ENCODE measurements around the gene SPSB3. TPM values are rescaled to one million over a fixed set of nuclear protein-coding genes. Genes with fewer than 3 reads are reported as not detected.

The SPSB3 gene
- total and polyA plus RNA-seq, 4 donors = 25.8 to 55.6 (median 52.4) TPM

GRCh38 chr16:1757714-1758461 lies 24.5 kb downstream of the SPSB3 start:
- no peak overlapping the region for H3K4me3 ChIP-seq (ENCODE audit: low read depth, low read length)
- peaks cover 5% of the 10 kb centered on the region for H3K4me1 ChIP-seq (ENCODE audit: control insufficient read depth, insufficient read depth, low read length)
- H3K36me3 ChIP-seq (ENCODE audit: control insufficient read depth, insufficient read depth, low read length) = peaks cover 92% of the 10 kb centered on the region
- 91% methylated on average over 31 of the region's 37 CpGs for WGBS (ENCODE audit: insufficient coverage)
- no peaks in the 10 kb centered on the region for H3K27me3 ChIP-seq (ENCODE audit: control insufficient read depth, insufficient read depth, low read length)
- no peaks in the 10 kb centered on the region for H3K9me3 ChIP-seq (ENCODE audit: control insufficient read depth, insufficient read depth, low read length)
- no peak overlapping the region for H3K27ac ChIP-seq (ENCODE audit: low read depth, low read length)
- DNase-seq (ENCODE audit: low read depth in 4 of 6, low spot score in 6 of 6) = no peak

- WGBS (ENCODE audit: insufficient coverage) = 96% methylated on average over 10 of the region's 12 CpGs
- no peak overlapping the region for H3K4me3 ChIP-seq (ENCODE audit: low read depth, low read length)
- DNase-seq (ENCODE audit: low read depth in 4 of 6, low spot score in 6 of 6) = no peak
- H3K9me3 ChIP-seq (ENCODE audit: control insufficient read depth, insufficient read depth, low read length) = no peaks in the 10 kb centered on the region
- no peak overlapping the region for H3K27ac ChIP-seq (ENCODE audit: low read depth, low read length)
- no peaks in the 10 kb centered on the region for H3K27me3 ChIP-seq (ENCODE audit: control insufficient read depth, insufficient read depth, low read length)
- peaks cover 5% of the 10 kb centered on the region for H3K4me1 ChIP-seq (ENCODE audit: control insufficient read depth, insufficient read depth, low read length)
- H3K36me3 ChIP-seq (ENCODE audit: control insufficient read depth, insufficient read depth, low read length) = peaks cover 94% of the 10 kb centered on the region
Measured at GRCh38 chr16:1754204-1754603, 28.2 kb downstream of the SPSB3 start.

- H3K4me3 ChIP-seq (ENCODE audit: low read depth, low read length) = no peak overlapping the region
- 98% methylated on average over 6 of the region's 14 CpGs for WGBS (ENCODE audit: insufficient coverage)
- no peaks in the 10 kb centered on the region for H3K9me3 ChIP-seq (ENCODE audit: control insufficient read depth, insufficient read depth, low read length)
- H3K36me3 ChIP-seq (ENCODE audit: control insufficient read depth, insufficient read depth, low read length) = peaks cover 94% of the 10 kb centered on the region
- DNase-seq (ENCODE audit: low read depth in 4 of 6, low spot score in 6 of 6) = no peak
- no peak overlapping the region for H3K27ac ChIP-seq (ENCODE audit: low read depth, low read length)
- H3K4me1 ChIP-seq (ENCODE audit: control insufficient read depth, insufficient read depth, low read length) = no peaks in the 10 kb centered on the region
- no peaks in the 10 kb centered on the region for H3K27me3 ChIP-seq (ENCODE audit: control insufficient read depth, insufficient read depth, low read length)
Measured at GRCh38 chr16:1752853-1753252, 29.5 kb downstream of the SPSB3 start.

GRCh38 chr16:1751946-1752345 lies 30.4 kb downstream of the SPSB3 start:
- Histone ChIP-seq H3K36me3 (ENCODE audit: control insufficient read depth, insufficient read depth, low read length) (peaks cover 97% of the 10 kb centered on the region), H3K27me3 (ENCODE audit: control insufficient read depth, insufficient read depth, low read length) (no peaks in the 10 kb centered on the region), H3K9me3 (ENCODE audit: control insufficient read depth, insufficient read depth, low read length) (no peaks in the 10 kb centered on the region), H3K4me3 (ENCODE audit: low read depth, low read length) (no peak overlapping the region), H3K4me1 (ENCODE audit: control insufficient read depth, insufficient read depth, low read length) (no peaks in the 10 kb centered on the region), H3K27ac (ENCODE audit: low read depth, low read length) (no peak overlapping the region)
- DNase-seq (ENCODE audit: low read depth in 4 of 6, low spot score in 6 of 6) = no peak
- 96% methylated on average over 16 of the region's 16 CpGs for WGBS (ENCODE audit: insufficient coverage)

GRCh38 chr16:1749152-1750117 lies 32.9 kb downstream of the SPSB3 start:
- Histone ChIP-seq H3K27ac (ENCODE audit: low read depth, low read length) (no peak overlapping the region), H3K9me3 (ENCODE audit: control insufficient read depth, insufficient read depth, low read length) (no peaks in the 10 kb centered on the region), H3K4me3 (ENCODE audit: low read depth, low read length) (no peak overlapping the region), H3K36me3 (ENCODE audit: control insufficient read depth, insufficient read depth, low read length) (peaks cover 99% of the 10 kb centered on the region), H3K27me3 (ENCODE audit: control insufficient read depth, insufficient read depth, low read length) (no peaks in the 10 kb centered on the region), H3K4me1 (ENCODE audit: control insufficient read depth, insufficient read depth, low read length) (no peaks in the 10 kb centered on the region)
- DNase-seq (ENCODE audit: low read depth in 4 of 6, low spot score in 6 of 6) = no peak
- WGBS (ENCODE audit: insufficient coverage) = 97% methylated on average over 20 of the region's 29 CpGs

GRCh38 chr16:1747934-1748333 lies 34.4 kb downstream of the SPSB3 start:
- H3K36me3 ChIP-seq (ENCODE audit: control insufficient read depth, insufficient read depth, low read length) = peaks cover 99% of the 10 kb centered on the region
- H3K9me3 ChIP-seq (ENCODE audit: control insufficient read depth, insufficient read depth, low read length) = no peaks in the 10 kb centered on the region
- H3K27ac ChIP-seq (ENCODE audit: low read depth, low read length) = no peak overlapping the region
- no peaks in the 10 kb centered on the region for H3K27me3 ChIP-seq (ENCODE audit: control insufficient read depth, insufficient read depth, low read length)
- H3K4me3 ChIP-seq (ENCODE audit: low read depth, low read length) = no peak overlapping the region
- 91% methylated on average over 10 of the region's 11 CpGs for WGBS (ENCODE audit: insufficient coverage)
- no peaks in the 10 kb centered on the region for H3K4me1 ChIP-seq (ENCODE audit: control insufficient read depth, insufficient read depth, low read length)
- no peak for DNase-seq (ENCODE audit: low read depth in 4 of 6, low spot score in 6 of 6)

GRCh38 chr16:1746693-1747195 lies 35.6 kb downstream of the SPSB3 start:
- WGBS (ENCODE audit: insufficient coverage) = 95% methylated on average over 31 of the region's 31 CpGs
- no peaks in the 10 kb centered on the region for H3K27me3 ChIP-seq (ENCODE audit: control insufficient read depth, insufficient read depth, low read length)
- H3K4me3 ChIP-seq (ENCODE audit: low read depth, low read length) = no peak overlapping the region

GRCh38 chr16:1745900-1746692 lies 36.3 kb downstream of the SPSB3 start:
- H3K9me3 ChIP-seq (ENCODE audit: control insufficient read depth, insufficient read depth, low read length) = no peaks in the 10 kb centered on the region
- no peak overlapping the region for H3K27ac ChIP-seq (ENCODE audit: low read depth, low read length)
- H3K4me3 ChIP-seq (ENCODE audit: low read depth, low read length) = no peak overlapping the region
- no peaks in the 10 kb centered on the region for H3K27me3 ChIP-seq (ENCODE audit: control insufficient read depth, insufficient read depth, low read length)
- no peak for DNase-seq (ENCODE audit: low read depth in 4 of 6, low spot score in 6 of 6)
- 90% methylated on average over 29 of the region's 29 CpGs for WGBS (ENCODE audit: insufficient coverage)
- no peaks in the 10 kb centered on the region for H3K4me1 ChIP-seq (ENCODE audit: control insufficient read depth, insufficient read depth, low read length)
- peaks cover 99% of the 10 kb centered on the region for H3K36me3 ChIP-seq (ENCODE audit: control insufficient read depth, insufficient read depth, low read length)

More at GRCh38 chr16:1746693-1747195, 35.6 kb downstream of the SPSB3 start:
- DNase-seq (ENCODE audit: low read depth in 4 of 6, low spot score in 6 of 6) = no peak
- no peaks in the 10 kb centered on the region for H3K9me3 ChIP-seq (ENCODE audit: control insufficient read depth, insufficient read depth, low read length)
- H3K36me3 ChIP-seq (ENCODE audit: control insufficient read depth, insufficient read depth, low read length) = peaks cover 99% of the 10 kb centered on the region
- H3K4me1 ChIP-seq (ENCODE audit: control insufficient read depth, insufficient read depth, low read length) = no peaks in the 10 kb centered on the region
- no peak overlapping the region for H3K27ac ChIP-seq (ENCODE audit: low read depth, low read length)
